Fibroblast of skin of left quadriceps (primary cell): ENCODE measurements around the gene DELE1.

Source experiments
- DNase-seq, 2 experiments: peaks; one replicate each; pipeline ENCODE4 v3.0.0-alpha.2; 2013; ENCODE audit warnings: low read depth in 2 of 2

Gene DELE1

GRCh38 chr5:141958113-141958512, 34.4 kb downstream of the DELE1 start, which contains the start of gene PCDH12:
Gene PCDH12, minus strand, starts transcription at chr5:141958202. Its CDS starts 351 bp downstream, at chr5:141957851.
- DNase-seq, result no peak

- DNase-seq, result no peak
These were observed 35.0 kb downstream of the DELE1 start for GRCh38 chr5:141958546-141959172.

GRCh38 chr5:141960018-141960417, 36.3 kb downstream of the DELE1 start:
- DNase-seq, result no peak

DNA sequence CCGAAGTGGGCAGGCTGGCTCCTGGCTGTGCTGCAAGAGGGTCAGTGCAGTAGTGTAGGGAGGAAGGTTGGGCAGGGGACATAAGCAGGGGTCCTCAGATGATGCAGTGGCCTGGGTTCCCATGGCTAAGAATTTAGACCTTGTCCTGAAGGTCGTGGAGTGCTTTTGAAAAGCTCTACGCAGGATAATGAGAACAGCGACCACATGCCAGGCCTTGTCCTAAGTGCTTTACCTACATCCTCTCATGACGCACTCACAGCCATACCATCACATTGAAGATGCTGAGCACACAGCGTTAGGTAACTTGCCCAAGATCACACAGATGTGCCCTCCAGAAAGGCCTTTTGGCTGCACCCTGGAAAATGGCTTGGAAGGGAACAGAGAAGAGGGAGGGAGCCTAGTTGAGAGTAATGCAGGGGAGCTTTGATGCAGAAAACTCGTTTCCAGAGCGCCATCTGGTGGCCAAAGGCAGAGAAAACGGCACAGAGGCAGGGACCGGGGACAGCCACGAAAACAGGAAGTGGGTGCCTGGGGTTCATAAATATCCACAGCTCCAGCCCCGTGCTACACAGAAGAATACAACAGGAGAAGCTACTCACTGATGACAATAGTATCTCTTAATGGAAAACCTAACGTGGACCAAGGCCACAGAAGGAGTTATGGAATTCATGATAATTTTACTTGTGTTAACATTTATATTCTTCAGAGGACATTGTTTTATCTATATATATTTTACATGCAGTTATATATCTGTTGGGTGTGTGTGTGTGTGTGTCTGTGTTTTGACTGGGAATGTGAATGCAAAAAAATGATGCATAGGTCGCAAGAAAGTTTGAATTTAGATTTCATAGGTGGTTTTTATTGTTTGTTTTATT, 37.0 kb downstream of the DELE1 start:
- DNase-seq, result peak; percentile 63 to 68

DNA sequence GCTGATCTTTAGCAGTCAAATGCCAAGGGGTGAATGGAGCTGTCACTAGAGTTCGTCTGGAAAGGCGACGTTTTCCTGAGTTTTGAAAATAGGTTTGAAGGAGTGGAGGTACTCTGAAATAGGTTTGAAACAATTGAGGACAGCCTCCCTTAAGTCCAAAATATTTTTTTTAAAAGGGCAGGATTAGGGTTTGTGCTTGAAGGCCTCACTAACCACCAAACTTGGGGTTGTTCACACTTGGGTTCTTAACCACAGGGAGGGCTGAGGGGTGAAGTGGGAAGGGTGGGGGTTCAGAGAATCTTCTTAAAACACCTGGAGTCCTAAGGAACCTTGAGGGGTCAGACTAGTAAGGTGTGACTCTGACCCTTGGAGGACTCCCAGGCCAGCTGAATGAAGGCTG, 37.8 kb downstream of the DELE1 start:
- DNase-seq, result no peak

DNA sequence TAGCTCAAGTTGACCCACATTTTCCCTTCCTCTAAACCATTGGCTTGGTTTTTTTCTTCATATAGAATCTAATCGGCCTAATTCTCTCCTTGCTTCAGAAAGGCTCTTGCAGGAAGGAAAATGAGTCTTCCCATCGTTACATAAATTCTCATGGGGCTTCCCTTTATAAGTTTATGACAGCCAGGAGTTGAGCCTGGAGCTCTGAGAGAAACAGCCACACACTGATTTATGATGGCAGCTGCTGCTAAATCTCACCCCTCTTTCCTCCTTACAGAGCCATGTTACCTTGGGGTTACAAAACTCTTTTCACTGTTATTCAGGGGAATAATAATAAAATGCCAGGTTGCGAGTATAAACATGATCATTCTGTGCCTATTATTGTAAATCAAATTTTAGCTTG, 40.0 kb downstream of the DELE1 start:
- no peak for DNase-seq

GRCh38 chr5:141965071-141965470, 41.4 kb downstream of the DELE1 start:
- no peak for DNase-seq

GRCh38 chr5:141966275-141966962, 42.7 kb downstream of the DELE1 start:
- no peak for DNase-seq

DNA sequence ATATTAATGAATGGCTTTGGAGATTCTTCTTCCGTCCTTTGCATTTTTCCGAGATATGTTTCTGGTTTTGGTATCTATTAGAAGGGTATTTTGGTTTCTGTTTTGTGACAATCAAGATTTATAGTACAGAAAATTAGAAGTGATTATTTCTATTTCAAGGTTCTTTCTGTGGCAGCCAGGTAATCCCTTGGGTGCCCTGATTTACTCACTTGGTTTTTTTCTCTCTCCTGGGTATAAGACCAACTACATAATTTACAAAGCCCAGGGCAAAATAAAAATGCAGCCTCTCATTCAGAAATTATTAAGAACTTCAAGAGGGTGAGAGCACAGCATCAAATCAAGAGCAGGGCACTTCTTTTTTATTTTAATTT, 43.3 kb downstream of the DELE1 start:
- DNase-seq, result no peak

DNA sequence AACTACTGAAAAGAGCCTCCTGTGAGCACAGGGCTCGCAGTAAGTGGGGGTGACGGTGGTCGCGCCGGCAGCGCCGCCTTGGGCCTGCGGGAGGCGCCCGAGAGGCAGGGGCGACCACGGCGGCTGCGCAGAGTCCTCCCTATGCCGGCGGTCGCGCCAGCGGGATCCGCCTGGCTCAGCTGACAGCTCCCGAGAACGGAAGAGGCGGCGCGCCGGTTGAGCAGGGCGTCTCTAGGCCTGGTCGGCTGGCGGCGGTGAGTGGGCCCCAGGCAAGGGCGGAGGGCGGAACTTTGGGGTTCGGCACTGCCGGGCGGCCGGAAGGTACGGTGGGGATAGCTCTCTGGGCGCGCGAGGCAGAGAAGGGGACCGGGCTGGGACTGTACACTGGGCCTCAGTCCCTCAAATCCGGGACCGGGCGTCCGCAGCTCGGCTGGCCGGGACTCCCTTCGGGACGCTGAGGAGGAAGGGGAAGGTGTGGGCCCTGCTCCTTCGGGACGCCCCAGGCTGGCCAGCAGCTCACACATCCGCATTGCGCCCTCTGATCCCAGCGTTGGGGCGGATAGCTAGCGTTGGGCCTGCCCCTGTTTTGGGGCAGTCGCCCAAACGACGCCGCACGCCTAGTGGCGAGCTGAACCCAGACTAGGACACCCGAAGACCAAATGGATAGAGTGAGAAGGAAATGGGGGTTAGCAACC, 45.4 kb downstream of the DELE1 start, which contains the start of gene RNF14:
RNF14 (plus strand) TSS at position 192 of the 695 bp plus-strand sequence. CDS start 4,484 bp downstream, outside the sequence.
- peak; percentile 80 to 81 for DNase-seq

DNA sequence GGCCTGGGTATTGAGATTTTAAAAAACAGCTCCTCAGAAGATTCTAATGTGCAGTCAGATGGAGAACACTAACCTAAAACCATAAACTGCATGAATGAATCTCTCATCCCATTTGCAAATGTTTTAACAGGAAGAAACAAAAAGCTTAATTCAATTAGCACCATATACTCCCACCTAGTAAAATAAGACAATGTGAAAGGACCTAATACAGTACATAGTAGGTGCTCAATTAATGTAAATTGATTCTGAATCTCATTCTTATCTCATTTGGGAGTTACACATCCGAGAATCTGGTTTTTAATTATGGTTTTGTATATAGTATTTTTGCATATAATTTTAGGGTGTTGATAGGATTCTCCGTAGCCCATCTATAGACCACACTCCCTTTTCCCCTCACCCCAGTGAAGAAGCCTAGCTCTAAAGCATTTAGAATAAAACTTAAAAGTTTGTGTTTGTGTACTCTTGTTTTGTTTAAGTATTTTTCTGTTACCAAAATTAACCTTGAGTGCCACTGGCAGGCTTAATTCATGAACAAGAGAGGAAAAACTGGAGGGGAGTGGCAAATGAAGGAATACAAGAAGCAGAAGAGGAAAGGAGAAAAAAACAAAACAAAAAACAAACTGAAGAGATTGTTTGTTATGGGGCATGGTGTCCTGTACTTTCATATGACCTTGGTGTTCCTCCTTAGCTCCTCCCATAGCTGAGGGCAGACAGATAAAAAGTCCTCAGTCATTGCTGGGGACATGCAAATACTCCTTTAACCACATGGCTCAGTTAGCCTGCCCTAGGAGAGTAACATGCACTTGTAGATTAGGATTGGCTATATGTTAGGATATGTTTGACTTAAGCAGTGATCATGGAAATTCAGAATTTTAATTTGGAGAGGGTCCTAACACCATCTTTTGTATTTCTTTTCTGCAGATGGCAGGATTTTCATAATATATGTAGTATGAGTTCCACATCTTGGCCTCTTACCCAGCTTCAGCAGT, 46.4 kb downstream of the DELE1 start:
- DNase-seq, result no peak

DNA sequence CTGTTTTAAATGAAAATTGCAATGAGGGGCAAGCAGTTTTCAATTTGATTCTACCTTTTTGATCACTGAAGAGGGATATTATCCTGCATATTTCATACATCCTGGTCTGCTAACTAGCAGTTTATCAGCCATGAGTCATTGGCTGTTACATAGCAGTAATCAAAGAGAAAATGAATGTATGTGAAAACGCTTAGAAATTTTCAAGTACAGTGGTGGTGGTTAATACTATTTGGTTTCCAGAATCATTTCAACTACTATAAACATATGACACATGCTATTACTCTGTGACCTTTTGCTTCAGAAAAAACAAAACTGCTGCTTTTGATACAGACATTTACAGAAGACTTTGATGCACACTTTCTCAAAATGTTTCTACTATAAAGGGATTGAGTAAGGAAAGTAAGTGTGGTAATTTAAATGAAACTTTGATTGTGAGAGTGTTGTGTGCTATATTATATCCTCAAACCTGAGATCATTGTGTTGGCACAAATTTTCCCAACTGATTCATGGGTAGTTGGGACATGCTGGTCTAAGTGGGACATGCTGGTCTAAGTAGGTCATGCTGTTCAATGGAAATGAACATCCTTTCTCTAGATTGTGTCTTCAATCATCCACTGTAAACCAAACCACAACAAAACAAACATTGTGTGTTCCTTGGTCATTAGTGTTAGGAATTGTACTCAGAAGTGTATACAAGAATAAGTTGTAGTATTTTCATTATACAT, 50.4 kb downstream of the DELE1 start:
- DNase-seq, result no peak

DNA sequence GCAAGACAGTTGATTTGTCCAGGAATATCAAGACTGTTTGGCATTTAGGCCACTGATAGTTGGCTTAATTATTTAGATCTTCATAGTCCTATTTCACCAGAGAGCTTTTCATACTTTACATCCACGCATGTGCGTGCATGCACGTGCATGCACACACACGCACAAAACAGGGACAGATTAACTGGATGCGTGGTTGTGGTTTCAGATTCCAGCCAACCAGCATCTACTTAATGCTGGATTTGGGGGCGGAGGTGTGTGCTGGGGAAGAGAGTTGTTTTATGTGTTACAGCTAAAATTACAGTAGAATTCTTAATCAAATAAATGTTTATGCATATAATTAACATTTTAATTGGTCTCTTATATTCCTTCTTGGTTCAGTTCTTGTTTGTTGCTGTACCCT, 52.5 kb downstream of the DELE1 start:
- no peak for DNase-seq

GRCh38 chr5:141978389-141978788, 54.7 kb downstream of the DELE1 start:
- DNase-seq, result no peak

- DNase-seq, result no peak
These were observed 59.0 kb downstream of the DELE1 start for GRCh38 chr5:141982626-141983025.

- no peak for DNase-seq
These were observed 62.4 kb downstream of the DELE1 start for GRCh38 chr5:141986072-141986471.

DNA sequence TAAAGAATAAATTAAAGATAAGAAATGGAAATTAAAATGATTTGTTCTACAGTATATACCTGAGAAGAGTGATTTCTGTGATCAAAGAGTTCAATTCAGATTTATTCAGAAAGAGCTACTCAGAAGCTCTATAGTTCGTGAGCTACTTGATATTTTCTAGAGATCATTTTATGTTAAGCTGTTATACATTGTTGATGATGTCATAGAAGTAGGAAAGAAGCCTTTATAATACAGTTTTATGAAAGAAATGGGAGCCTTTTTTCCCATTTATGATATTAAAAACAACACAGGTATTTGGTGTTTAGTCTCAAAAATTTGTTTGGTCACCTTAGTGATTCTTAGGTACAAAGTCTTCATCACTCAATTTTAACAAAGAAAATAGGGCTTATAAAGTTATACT, 66.0 kb downstream of the DELE1 start:
- DNase-seq, result no peak
